DMS79 (cell line): ENCODE data around the gene OR52I1.

Experiments
- DNase-seq: peaks from one replicate; lab custom pipeline; 2025; lab: John Stamatoyannopoulos, UW

The OR52I1 gene

DNA sequence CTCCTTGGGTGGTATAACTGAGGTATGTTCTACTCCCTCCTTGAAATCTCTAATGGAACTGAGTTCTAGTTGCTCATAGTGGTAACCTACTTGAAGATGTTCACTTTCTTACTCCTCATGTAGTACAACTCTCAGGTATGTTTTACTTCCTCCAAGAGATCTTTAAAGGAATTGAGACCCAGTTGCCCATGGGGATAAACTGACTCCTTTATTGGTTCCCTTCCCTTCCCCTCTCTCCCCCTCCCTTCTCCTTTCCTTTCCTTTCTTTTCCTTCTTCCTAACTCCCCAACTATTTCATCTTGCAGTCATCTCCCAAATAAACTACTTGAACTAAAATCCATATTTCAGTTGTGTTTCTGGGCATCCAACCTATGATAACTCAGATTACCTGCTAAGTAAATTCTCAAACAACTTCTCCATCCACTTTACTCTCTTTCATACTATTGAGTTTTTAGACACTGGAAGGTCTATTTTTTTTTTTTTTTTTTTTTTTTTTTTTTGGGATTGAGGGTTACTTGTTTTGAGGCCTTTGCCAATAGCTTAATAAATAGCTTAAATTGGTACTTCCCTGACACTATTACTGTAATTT is 22.1 kb downstream of the OR52I1 start:
- no peak for DNase-seq

DNA sequence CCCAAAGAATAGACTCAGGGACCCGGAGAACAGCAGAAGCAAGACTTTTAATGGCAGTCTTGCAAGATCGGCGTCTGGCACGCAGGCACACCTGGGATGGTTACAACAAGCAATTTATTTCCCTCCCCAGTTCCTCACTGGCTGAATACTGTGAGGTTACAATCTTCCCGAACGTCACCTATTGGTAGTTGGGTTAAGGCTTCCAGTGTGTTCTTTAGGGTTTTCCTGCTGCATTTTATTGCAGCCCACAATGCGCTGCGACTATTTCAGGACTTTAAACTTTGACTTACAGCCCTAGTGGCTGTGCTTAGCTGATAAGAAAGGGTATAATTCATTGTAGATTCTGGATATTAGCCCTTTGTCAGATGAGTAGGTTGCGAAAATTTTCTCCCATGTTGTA is 25.7 kb downstream of the OR52I1 start:
- no peak for DNase-seq

DNA sequence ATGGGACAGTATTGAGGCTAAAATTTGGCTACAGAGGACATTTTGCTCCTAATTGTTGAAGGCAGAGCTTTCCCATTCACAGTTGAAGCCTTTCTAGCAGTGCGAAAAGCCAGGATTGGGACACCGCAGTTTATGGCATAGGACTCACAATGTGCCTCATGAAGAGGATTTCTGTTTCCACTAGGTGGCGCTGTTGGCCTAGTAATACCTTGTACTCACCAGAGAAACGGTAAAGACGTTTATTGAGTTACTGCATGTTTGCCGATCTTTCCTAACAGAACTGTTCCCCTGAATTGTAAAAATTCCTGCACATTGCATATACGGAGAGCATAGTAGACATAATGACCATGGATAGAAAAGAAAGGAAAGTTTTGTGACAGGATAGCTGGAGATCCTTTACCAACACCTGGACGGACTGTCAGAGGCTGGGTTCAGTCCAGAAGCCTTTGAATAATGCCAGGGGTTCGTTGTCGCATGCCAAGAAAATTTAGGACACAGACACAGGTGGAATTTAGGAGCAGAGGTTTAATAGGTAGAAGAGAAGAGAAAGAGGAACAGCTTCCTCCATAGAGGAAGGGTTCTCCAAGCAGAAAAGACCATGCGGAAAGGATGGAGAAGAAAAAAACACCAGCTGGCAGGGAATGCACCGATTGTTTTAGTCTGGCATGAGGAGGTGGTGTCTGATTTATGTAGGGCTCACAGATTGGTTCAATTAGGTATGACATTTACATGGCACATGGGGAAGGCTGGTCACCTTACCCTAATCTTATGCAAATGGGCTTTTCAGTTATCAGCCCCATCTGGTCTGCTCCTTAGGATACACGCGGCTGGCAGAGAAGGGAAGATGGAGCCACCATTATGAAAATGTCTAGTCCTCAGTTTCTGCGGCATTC is 32.6 kb downstream of the OR52I1 start:
- DNase-seq = peak; percentile 59

DNA sequence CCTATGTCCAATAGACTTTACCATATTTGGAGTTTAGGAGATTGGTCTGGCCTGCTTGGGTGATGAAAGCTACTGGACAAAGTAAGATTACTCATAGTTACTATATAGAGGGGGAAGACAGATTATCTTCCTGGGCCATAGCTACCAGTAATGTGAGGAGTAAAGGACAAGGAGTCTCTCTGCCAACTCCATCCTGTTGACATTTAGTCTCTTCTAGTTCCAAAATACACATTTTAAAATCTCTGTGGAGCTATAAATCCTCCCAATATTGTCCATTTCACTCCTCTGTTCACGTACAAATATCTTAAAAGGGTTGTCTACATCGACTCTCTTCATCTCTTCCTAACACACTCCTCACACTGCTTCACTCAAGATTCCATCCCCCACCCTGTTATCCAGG is 42.3 kb downstream of the OR52I1 start:
- no peak for DNase-seq

DNA sequence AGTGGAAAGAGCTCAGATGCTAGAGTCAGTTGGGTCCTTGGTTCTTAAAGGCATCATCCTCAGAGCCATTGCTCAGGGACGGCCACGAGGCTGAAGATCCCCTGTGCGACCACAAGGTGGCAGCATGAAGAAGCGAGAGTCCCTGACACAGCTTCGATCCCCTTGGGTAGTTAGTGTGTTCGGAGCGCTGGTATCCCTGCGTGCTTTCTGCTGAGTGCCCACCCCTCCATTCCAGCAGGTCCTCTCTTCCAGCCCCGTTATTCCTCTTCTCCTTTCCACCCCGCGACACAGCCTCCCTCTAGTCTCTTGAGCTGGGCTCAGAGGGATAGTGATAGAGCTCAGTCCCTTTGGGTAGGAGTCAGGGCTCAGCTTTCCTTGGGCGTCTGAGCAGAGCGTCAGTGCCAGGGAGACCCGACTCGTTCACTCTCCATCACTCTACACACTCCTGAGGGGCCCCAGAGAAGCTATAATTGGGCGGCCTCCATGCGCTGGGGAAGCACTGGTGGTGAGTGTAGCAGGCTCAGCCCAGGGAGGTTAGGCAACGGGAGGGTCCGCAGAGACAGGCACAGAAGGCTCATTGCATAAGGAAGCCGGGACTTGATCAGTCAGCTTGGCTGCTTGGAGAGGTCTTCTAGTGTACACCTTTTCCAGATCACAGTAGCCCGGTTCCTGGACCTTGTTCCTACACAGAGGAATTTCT is 43.3 kb downstream of the OR52I1 start, which contains the start of gene OR51D1:
Gene OR51D1, plus strand, starts transcription at position 516 of the 700 bp plus-strand sequence. CDS start 2,314 bp downstream, outside the sequence.
- DNase-seq = peak; percentile 5

DNA sequence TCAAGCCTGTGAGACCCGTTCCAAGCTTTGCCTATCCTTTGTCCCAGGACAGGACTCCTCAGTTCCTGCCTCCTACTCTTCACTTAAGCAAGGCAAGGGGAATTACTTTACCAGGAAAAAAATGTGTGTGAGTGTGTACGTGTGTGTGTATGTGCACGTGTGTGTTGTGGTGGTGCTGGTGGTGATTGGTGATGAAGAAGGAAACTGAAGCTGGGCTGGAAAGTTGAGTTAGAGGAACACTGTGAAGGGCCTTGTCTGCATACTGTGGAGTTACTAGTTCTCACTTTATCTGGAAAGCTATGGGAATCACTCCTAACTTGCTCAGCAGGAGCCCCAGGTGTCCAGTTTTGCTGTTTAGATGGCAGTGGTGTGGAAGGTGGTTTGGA is 43.8 kb downstream of the OR52I1 start:
- DNase-seq = no peak

DNA sequence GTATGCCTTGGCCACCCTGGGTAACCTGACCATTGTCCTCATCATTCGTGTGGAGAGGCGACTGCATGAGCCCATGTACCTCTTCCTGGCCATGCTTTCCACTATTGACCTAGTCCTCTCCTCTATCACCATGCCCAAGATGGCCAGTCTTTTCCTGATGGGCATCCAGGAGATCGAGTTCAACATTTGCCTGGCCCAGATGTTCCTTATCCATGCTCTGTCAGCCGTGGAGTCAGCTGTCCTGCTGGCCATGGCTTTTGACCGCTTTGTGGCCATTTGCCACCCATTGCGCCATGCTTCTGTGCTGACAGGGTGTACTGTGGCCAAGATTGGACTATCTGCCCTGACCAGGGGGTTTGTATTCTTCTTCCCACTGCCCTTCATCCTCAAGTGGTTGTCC is 46.1 kb downstream of the OR52I1 start:
- DNase-seq = no peak

DNA sequence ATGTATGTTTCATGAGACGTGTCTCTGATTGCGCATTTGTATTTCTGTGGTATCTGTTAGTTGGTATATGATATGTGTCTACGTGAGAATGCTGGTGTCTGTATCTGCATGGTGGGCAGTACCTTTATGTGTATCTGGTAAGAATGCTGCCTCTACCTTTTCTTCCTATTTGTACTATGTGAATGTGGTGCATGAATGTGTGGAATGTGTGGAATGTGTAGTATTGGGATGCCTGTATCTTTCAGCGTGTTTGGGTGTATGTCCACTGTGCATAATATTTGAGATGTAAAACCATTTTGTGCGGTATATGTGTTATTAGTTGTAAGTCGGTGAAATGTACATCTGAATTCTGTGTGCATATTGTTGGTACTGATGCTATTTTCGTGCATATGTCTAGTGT is 47.7 kb downstream of the OR52I1 start:
- DNase-seq = no peak

DNA sequence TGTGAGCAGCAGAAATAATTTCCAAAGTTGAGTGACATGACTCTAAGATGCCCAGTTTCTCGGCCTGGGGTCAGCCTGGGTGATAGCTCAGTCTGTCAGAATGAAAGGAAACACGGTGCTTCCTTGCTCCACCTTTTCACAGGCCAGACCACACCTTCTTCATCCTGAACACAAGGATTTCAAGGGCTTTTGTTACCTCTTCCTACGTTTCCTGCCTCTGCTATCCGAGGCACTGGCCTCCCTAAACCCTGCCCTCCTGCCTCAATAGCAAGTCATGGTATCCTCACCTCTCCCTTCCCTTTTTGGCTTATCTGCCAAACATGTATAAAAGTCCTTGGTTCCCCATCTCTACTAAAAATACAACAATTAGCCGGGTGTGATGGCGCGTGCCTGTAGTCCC is 48.2 kb downstream of the OR52I1 start:
- DNase-seq = no peak

DNA sequence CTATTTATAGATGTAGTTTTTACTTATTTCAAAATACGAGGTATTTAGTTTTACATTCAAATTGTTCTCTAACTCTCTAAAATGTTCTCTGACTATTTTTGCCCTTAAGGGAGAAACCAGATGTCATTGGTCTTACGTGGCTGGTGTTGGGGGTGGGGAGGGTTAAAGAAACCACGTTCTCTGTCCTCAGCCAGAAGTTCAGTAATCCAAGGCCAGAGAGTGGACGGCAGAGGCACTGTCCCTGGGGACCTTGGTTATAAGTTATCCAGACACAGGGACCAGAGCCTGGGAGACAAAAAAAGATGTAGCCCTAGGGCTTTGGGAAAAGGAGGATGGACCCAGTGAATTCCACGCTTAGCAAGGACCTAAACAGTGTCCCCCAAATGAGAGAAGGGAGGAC is 49.2 kb downstream of the OR52I1 start:
- DNase-seq = no peak

DNA sequence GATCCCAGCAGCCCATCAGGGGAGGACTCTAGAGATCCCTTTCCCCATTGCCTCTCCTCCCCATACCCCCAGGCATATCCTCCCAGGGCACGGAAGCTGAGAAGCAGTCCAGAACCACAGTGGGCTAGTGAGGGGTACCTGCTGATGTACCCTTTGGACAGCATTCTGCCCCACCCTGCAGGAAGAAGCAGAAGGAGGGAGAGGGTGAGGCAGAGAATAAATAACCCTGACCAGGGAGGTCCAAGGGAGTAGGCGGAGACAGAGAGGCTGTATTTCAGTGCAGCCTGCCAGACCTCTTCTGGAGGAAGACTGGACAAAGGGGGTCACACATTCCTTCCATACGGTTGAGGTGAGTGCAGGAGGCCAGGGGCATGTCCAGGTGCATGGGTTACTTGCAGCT is 49.8 kb downstream of the OR52I1 start, which contains the start of gene OR51E1:
Gene OR51E1, plus strand, starts transcription at position 301 of the 400 bp plus-strand sequence. CDS start 8,545 bp downstream, outside the sequence.
- no peak for DNase-seq

DNA sequence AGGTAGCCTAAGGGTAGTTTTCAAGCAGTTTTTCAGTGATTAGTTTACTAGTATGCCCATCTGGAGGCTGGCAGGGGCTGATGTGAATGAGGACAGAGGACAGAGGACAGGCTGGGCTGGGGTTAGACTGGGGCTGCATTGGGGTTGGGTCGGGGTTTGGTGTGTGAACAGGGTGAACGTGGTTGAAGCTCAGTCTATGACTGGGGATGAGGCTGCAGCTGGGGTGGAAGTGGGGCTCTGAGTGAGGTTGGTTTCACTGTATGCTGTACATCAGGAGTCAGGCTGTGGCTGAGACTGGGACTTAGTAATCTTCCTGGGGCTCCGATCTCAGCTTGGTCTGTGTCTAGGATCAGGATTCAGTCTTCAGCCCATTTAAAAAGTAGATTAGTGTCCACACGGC is 50.4 kb downstream of the OR52I1 start:
- DNase-seq = no peak
